Measurements from ENCODE around the gene HLCS. TPM values are rescaled to one million over a fixed set of nuclear protein-coding genes. Genes with fewer than 3 reads are reported as not detected.

HLCS gene
- total RNA-seq, 1 donor from 2014 or later: 14.8 TPM

- H3K27me3 Mint-ChIP-seq: no peaks in the 10 kb centered on the region
- DNase-seq (ENCODE audit: extremely low spot score, unreplicated experiment): no peak
- H3K9me3 Mint-ChIP-seq: peaks cover 4% of the 10 kb centered on the region
- peaks cover 8% of the 10 kb centered on the region for H3K36me3 Mint-ChIP-seq
- no peak overlapping the region for H3K4me3 Mint-ChIP-seq
- no peak overlapping the region for H3K27ac Mint-ChIP-seq
- no peak for TF ChIP-seq CTCF (conservative IDR thresholded peaks at IDR 0.05)
- peaks cover 20% of the 10 kb centered on the region for H3K4me1 Mint-ChIP-seq (ENCODE audit: unreplicated experiment)
Measured at GRCh38 chr21:36845070-36845469, 121.4 kb downstream of the HLCS start.

GRCh38 chr21:36841866-36842265 is 124.6 kb downstream of the HLCS start:
- Mint-ChIP-seq H3K4me3 (no peak overlapping the region), H3K36me3 (peaks cover 8% of the 10 kb centered on the region), H3K27ac (no peak overlapping the region), H3K9me3 (peaks cover 4% of the 10 kb centered on the region), H3K27me3 (no peaks in the 10 kb centered on the region), H3K4me1 (ENCODE audit: unreplicated experiment) (peaks cover 21% of the 10 kb centered on the region)
- TF ChIP-seq CTCF (conservative IDR thresholded peaks at IDR 0.05): no peak
- DNase-seq (ENCODE audit: extremely low spot score, unreplicated experiment): no peak

DNA sequence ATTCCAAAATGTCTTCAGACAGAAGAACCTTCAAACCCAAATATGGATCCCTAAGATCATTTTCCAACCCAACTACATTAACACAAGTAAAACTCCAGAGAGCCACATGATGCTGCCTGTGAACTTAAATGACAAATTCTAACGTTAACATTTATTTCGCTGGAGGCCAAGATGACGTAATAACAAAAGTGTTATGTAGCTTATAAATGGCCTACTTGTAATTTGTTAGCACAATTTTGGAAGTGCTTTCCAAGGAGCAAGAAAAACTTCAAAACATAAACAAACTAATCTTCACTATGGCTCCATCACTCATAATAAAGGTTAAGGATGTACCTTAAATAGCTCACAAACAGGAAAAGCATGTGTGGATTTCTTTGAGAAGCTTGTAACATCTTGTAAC is 126.7 kb downstream of the HLCS start:
- TF ChIP-seq CTCF (conservative IDR thresholded peaks at IDR 0.05): no peak

DNA sequence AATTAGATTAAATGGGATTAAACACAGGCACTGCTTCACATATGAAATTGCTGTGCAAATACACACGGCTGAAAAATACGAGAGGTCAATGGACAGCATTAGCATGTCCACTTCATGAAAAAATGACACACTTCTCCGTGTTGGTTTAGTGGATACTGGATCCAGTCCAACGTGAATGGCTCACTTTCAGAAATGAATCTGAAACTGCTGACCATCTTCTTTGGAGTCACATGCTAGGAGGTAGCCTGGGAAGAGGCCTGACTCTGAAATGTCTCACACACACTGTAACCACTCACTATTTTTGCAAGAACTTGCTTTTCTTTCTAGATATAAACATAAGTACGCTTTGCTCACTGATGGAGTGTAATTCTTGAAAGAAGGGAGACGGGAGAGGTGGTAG is 127.3 kb downstream of the HLCS start:
- no peak for TF ChIP-seq CTCF (conservative IDR thresholded peaks at IDR 0.05)
- Mint-ChIP-seq H3K27ac (no peak overlapping the region), H3K36me3 (peaks cover 8% of the 10 kb centered on the region), H3K4me3 (no peak overlapping the region), H3K27me3 (no peaks in the 10 kb centered on the region), H3K4me1 (ENCODE audit: unreplicated experiment) (peaks cover 12% of the 10 kb centered on the region), H3K9me3 (peaks cover 4% of the 10 kb centered on the region)
- no peak for DNase-seq (ENCODE audit: extremely low spot score, unreplicated experiment)

More for the DNA sequence above, 126.7 kb downstream of the HLCS start:
- Mint-ChIP-seq H3K27ac (no peak overlapping the region), H3K4me1 (ENCODE audit: unreplicated experiment) (peaks cover 15% of the 10 kb centered on the region), H3K4me3 (no peak overlapping the region), H3K9me3 (peaks cover 4% of the 10 kb centered on the region), H3K27me3 (no peaks in the 10 kb centered on the region), H3K36me3 (peaks cover 8% of the 10 kb centered on the region)
- no peak for DNase-seq (ENCODE audit: extremely low spot score, unreplicated experiment)

GRCh38 chr21:36835383-36835795 is 131.1 kb downstream of the HLCS start:
- Mint-ChIP-seq H3K4me3 (no peak overlapping the region), H3K36me3 (no peaks in the 10 kb centered on the region), H3K27ac (no peak overlapping the region), H3K9me3 (no peaks in the 10 kb centered on the region), H3K27me3 (peaks cover 7% of the 10 kb centered on the region), H3K4me1 (ENCODE audit: unreplicated experiment) (peaks cover 15% of the 10 kb centered on the region)
- DNase-seq (ENCODE audit: extremely low spot score, unreplicated experiment): no peak
- TF ChIP-seq CTCF (conservative IDR thresholded peaks at IDR 0.05): no peak

DNA sequence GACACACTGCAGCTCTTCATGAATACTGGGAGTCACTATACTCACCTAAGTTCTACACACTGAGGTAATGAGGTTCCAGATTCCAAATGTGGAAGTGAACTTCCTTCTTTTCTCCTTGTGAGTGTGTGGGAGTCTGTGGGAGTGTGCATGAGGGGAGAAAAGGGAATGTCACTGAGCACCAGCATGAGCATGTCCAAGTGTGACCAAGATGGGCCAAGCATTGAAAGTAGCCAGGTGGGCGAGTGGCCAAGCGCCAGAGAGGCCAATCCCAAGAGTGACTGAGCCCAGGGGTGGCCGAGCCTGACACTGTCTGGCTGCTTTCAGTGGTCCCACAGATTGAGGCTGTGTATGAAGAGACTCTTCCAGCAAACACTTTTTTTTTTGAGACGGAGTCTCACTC is 132.3 kb downstream of the HLCS start:
- DNase-seq (ENCODE audit: extremely low spot score, unreplicated experiment): no peak
- Mint-ChIP-seq H3K4me3 (no peak overlapping the region), H3K4me1 (ENCODE audit: unreplicated experiment) (peaks cover 13% of the 10 kb centered on the region), H3K9me3 (no peaks in the 10 kb centered on the region), H3K36me3 (no peaks in the 10 kb centered on the region), H3K27ac (no peak overlapping the region), H3K27me3 (peaks cover 7% of the 10 kb centered on the region)
- no peak for TF ChIP-seq CTCF (conservative IDR thresholded peaks at IDR 0.05)

Data from type B pancreatic cell (in vitro differentiated cells).